ENCODE measurements around the gene GLYAT. TPM values are rescaled to one million over a fixed set of nuclear protein-coding genes. Genes with fewer than 3 reads are reported as not detected.

GLYAT gene
- total and polyA plus RNA-seq, 2 of the 8 experiments (the other 6 are each of a cell fraction or from before 2014, with no cell fraction given), result not detected

- Histone ChIP-seq H2BK15ac (ENCODE audit: low read length) (no peak overlapping the region), H3K79me1 (ENCODE audit: low read depth, low read length) (no peaks in the 10 kb centered on the region), H3K23ac (ENCODE audit: insufficient read length) (no peak overlapping the region), H3K56ac (replicated peaks; ENCODE audit: insufficient read length, low read depth, low read length) (no peak overlapping the region), H2AFZ (ENCODE audit: low read length) (no peak overlapping the region), H4K91ac (replicated peaks; ENCODE audit: insufficient read length, low read length) (no peak overlapping the region), H3K9ac (replicated peaks in 1 of 4; ENCODE audit: extremely low read depth in 1 of 4, low read depth in 3 of 4, low read length in 3 of 4) (no peak overlapping the region), H3K14ac (ENCODE audit: insufficient read length) (no peak overlapping the region), H2BK20ac (ENCODE audit: low read length) (no peak overlapping the region), H2BK120ac (replicated peaks; ENCODE audit: low read depth, low read length) (no peak overlapping the region), H3K23me2 (ENCODE audit: low read depth, low read length) (no peaks in the 10 kb centered on the region), H3K79me2 (ENCODE audit: control insufficient read depth in 1 of 2, insufficient read depth in 2 of 2, low read length in 2 of 2) (no peaks in the 10 kb centered on the region), H3K4me1 (replicated peaks in 1 of 4; ENCODE audit: control insufficient read depth in 3 of 4, insufficient read depth in 4 of 4, low read length in 3 of 4) (no peaks in the 10 kb centered on the region), H3K27ac (ENCODE audit: low read depth, low read length) (no peak overlapping the region), H2AK5ac (ENCODE audit: low read depth, low read length) (no peak overlapping the region), H4K5ac (ENCODE audit: insufficient read length, low read depth, low read length) (no peak overlapping the region), H3K9me3 (ENCODE audit: insufficient read depth in 2 of 2, low read depth in 1 of 2, low read length in 1 of 2) (peaks cover 5 to 30% of the 10 kb centered on the region in 2 experiments; a peak in 2 of 4 replicates), H2BK12ac (ENCODE audit: low read depth, low read length) (no peak overlapping the region), H3K4ac (replicated peaks; ENCODE audit: insufficient read length, low read depth, low read length) (no peak overlapping the region), H4K20me1 (replicated peaks in 1 of 2; ENCODE audit: control insufficient read depth in 1 of 2, insufficient read depth in 2 of 2, low read length in 2 of 2) (no peaks in the 10 kb centered on the region), H4K8ac (ENCODE audit: extremely low read depth, insufficient read depth, low read length) (no peak overlapping the region), H3K18ac (ENCODE audit: extremely low read depth, low read length) (no peak overlapping the region), H3K27me3 (replicated peaks in 1 of 4; ENCODE audit: control insufficient read depth in 3 of 4, extremely low read depth in 1 of 4, insufficient read depth in 3 of 4, low read length in 3 of 4) (no peaks in the 10 kb centered on the region), H3K4me2 (ENCODE audit: insufficient read depth in 1 of 2, low read depth in 2 of 2, low read length in 2 of 2) (no peak overlapping the region), H2BK5ac (ENCODE audit: low read depth, low read length) (no peak overlapping the region), H3K36me3 (ENCODE audit: control insufficient read depth in 2 of 4, insufficient read depth in 4 of 4, low read length in 3 of 4) (no peaks in the 10 kb centered on the region), H3K4me3 (ENCODE audit: extremely low read depth in 1 of 4, insufficient read depth in 2 of 4, low read depth in 3 of 4, low read length in 4 of 4) (no peak overlapping the region)
- WGBS, 2 experiments (ENCODE audit: extremely low coverage in 1 of 2, insufficient coverage in 1 of 2, insufficient read length in 1 of 2, insufficient replicate concordance in 2 of 2, low coverage in 1 of 2, low lambda C conversion rate in 2 of 2, missing lambda C conversion rate in 1 of 2), result 68% methylated on average over 4 of the region's 4 CpGs; no CpG with 5 or more reads in 1 of the 2 experiments
- CTCF ChIA-PET (ENCODE audit: partially characterized antibody), result interaction anchor here (1.3 kb wide), 1 partner anchor 59 kb away, joined by 3 read pairs; no protein-coding TSS in a partner anchor
- FAIRE-seq, result no peak
- POLR2A ChIA-PET (ENCODE audit: partially characterized antibody), result no interaction called here
- TF ChIP-seq RNF2 (IDR thresholded peaks at IDR 0.05; ENCODE audit: borderline replicate concordance, low read depth, low read length, missing control alignments, poor library complexity, severe bottlenecking) (no peak), CHD2 (IDR thresholded peaks at IDR 0.05; ENCODE audit: low read length) (no peak), CBX5 (IDR thresholded peaks at IDR 0.05; ENCODE audit: low read depth, low read length) (no peak), KDM4A (IDR thresholded peaks at IDR 0.05; ENCODE audit: low read depth, low read length, severe bottlenecking) (no peak), EZH2 (IDR thresholded peaks at IDR 0.05; ENCODE audit: low read depth, low read length, severe bottlenecking) (no peak), CBX8 (IDR thresholded peaks at IDR 0.05; ENCODE audit: borderline replicate concordance, low read depth, low read length) (no peak), BRCA1 (IDR thresholded peaks at IDR 0.05; ENCODE audit: low read depth, low read length) (no peak)
- DNase-seq (ENCODE audit: low read depth in 1 of 2, low spot score in 2 of 2), result no peak
Measured at GRCh38 chr11:58688789-58689503, 42.8 kb downstream of the GLYAT start.

All from H1 (cell line).